Cardiac fibroblast (primary cell): ENCODE measurements around the gene NT5DC3.

ENCODE experiments used
- DNase-seq, 2 donors: peaks; one replicate each; pipeline versions ENCODE4 v3.0.0 to v3.0.0-alpha.2; 2010; ENCODE audit warnings: low read depth in 2 of 2
- H3K4me3 ChIP-seq, 2 donors: replicated peaks in 1 of 2; 1 replicate in 1 of 2; 2 replicates in 1 of 2; pipeline ENCODE4 v1.5.1; 2011; ENCODE audit warnings: low read depth in 2 of 2, low read length in 2 of 2, mild to moderate bottlenecking in 2 of 2, moderate library complexity in 1 of 2
- CTCF ChIP-seq: IDR thresholded peaks from one replicate; pipeline ENCODE4 v1.5.1; 2011; ENCODE audit warnings: low read depth, mild to moderate bottlenecking, low read length, inconsistent platforms

The NT5DC3 gene

DNA sequence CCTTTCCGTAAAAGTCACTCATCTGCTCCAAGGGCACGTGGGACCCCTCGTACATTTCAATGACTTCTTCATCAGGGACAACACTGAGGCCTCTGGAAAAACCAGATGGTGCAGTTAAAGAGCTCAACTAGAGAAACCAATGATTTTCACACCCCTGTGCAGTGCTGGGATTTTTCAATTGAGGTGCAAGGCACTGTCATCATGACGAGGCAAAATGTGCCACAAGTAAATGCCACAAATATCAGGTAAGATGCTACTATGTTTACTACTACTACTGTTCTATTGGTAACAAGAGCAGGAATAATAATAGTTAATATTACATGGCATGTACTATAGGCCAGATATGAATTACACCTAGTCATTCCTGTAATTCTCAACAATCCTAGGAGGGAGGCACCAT is 42.4 kb downstream of the NT5DC3 start:
- no peak overlapping the region for H3K4me3 ChIP-seq
- no peak for TF ChIP-seq CTCF
- no peak for DNase-seq

DNA sequence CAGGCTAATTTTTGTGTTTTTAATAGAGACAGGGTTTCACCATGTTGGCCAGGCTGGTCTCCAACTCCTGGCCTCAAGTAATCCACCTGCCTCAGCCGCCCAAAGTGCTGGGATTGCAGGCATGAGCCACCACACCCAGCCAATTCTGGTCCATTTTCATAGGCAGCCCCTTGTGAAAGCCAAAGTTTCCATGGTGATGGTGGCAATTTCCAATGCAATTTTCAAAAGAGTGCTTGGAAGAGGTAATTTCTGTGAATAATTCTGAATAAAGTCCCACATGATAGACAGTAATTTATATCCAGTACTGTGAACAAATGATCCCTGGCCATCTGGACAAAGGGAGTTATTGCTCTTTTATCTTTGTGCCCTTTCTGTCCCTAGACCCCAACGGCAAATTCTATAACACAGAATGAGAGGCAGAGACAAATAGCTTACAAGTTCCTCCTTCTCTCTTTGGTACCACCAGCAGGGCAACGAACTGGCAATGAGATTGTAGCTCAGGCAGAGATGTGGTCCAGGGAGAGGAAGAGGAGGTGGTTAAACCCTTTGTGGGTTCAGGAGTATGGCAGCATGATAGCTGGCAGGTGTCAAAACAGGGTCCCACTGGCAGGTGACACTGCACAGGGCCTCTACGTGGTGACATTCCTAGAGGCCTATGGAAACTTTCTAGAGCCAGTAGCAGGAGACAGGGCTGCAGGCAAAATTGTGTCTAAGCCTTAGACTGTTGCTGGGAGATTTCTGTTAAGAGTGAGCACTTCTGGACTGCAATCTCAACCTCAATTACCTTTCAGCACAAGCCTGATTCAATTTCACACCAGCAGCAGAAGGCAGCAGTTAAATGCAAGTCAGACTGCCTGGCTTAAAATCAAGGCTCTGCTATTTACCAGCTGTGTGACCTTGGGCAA is 46.5 kb downstream of the NT5DC3 start:
- no peak for DNase-seq
- no peak overlapping the region for H3K4me3 ChIP-seq
- TF ChIP-seq CTCF, result no peak

GRCh38 chr12:103793512-103794045 is 47.5 kb downstream of the NT5DC3 start:
- no peak for TF ChIP-seq CTCF
- DNase-seq, result no peak
- H3K4me3 ChIP-seq, result no peak overlapping the region

GRCh38 chr12:103793046-103793445 is 48.0 kb downstream of the NT5DC3 start:
- DNase-seq, result no peak
- no peak for TF ChIP-seq CTCF
- H3K4me3 ChIP-seq, result no peak overlapping the region

GRCh38 chr12:103791350-103791920 is 49.6 kb downstream of the NT5DC3 start:
- TF ChIP-seq CTCF, result no peak
- H3K4me3 ChIP-seq, result no peak overlapping the region
- DNase-seq, result no peak

- no peak overlapping the region for H3K4me3 ChIP-seq
- DNase-seq, result no peak
- TF ChIP-seq CTCF, result no peak
These were observed 54.8 kb downstream of the NT5DC3 start for GRCh38 chr12:103786201-103786600.
